IPS DF 4.7 (cell line): ENCODE results near the gene TMEM87A.

ENCODE experiments used
- DNase-seq: peaks from one replicate; pipeline ENCODE4 v3.0.0-alpha.2; 2013; ENCODE audit warnings: low spot score; ENCODE audit errors: extremely low read depth

The TMEM87A gene

GRCh38 chr15:42165106-42165505 lies 108.1 kb downstream of the TMEM87A start:
- DNase-seq = no peak

GRCh38 chr15:42163947-42164550 lies 109.2 kb downstream of the TMEM87A start:
- DNase-seq = no peak

GRCh38 chr15:42163291-42163690 lies 109.9 kb downstream of the TMEM87A start:
- DNase-seq = no peak
